ENCODE data around the gene SDCCAG8.

SDCCAG8 gene

GRCh38 chr1:243341074-243341473 is 85.2 kb downstream of the SDCCAG8 start:
- DNase-seq = no peak

DNA sequence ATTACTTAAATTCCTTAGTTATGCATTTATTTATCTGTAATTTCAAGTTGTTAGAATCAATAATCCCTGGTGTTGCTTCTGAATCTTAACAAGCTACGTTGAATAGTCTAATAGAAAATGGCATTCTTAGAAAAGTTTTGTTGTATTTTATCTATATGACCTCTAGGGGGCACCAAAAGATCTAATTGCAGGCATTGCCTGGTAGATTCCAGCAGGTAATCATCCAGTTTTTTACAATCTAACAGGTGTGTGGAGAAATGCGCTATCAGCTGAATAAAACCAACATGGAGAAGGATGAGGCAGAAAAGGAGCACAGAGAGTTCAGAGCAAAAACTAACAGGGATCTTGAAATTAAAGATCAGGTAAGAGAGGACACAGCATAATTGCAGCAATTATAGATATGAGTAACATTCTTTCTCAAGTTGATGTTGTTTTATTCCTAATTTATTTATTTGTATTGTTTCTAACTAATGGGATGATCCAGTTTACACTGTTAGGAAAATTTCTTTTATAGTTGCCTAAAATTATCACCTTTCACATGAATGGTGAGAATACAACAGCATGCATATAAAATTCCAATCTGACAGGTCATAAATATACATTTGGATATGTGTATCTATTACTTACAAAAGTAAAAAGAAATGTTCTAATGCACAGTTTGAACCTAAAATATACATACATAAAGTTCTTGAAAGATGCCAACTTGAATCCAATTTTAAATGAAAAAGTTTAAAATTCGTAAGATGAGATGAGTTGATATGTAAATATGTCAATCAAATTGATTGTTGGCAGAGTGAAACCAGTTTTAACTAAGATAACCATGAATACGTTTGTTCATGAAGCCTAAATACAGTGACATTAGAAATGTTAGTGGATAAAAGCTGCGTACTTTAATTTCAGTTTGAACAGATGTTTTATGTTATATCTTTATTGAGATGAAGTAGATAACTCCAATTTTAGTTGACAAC is 88.4 kb downstream of the SDCCAG8 start:
- peak; percentile 58 for DNase-seq

DNA sequence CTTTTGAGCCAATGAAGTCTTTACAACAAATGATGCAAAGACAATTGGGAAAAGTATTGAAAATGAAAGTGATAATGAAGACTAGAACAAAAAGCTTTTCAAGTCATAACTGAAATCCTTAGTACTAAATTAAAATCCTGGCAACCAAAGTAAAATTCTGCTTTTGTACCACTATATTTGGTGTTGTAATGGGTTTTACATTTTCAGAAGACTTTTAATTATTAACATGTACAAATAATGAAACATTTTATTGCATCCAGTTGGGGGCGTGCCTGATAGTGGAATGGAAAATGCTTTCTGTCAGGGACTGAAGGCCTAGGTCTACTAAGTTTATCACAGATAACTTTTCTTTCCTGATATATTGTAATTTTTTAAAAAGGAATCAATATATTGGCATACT is 89.4 kb downstream of the SDCCAG8 start:
- no peak for DNase-seq

- no peak for DNase-seq
These were observed 90.2 kb downstream of the SDCCAG8 start for GRCh38 chr1:243346016-243346415.

GRCh38 chr1:243346468-243346867 is 90.6 kb downstream of the SDCCAG8 start:
- no peak for DNase-seq

- no peak for DNase-seq
These were observed 92.5 kb downstream of the SDCCAG8 start for GRCh38 chr1:243348331-243348730.

- DNase-seq = no peak
These were observed 93.3 kb downstream of the SDCCAG8 start for GRCh38 chr1:243349128-243349527.

DNA sequence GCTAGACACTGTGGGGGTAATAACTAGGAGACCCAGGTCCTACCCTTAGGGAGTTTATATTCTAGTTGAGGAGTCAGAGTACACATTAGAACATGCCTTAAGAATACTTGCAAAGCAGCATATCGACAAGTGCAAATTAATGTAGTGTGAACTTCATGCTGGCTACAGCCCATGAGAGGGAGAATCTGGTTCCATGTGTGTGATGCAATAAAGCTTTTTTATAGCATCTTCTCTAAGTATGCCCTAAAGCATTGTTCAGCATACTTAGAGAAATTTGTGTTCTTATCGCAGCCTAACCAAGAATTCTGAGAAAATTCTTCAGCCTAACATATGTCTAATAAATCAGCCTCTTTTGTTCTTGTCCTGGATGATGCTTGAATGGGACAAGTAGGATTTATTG is 95.5 kb downstream of the SDCCAG8 start:
- DNase-seq = no peak

GRCh38 chr1:243354511-243355153 is 98.8 kb downstream of the SDCCAG8 start:
- DNase-seq = no peak

- DNase-seq = no peak
These were observed 108.0 kb downstream of the SDCCAG8 start for GRCh38 chr1:243363832-243364231.

DNA sequence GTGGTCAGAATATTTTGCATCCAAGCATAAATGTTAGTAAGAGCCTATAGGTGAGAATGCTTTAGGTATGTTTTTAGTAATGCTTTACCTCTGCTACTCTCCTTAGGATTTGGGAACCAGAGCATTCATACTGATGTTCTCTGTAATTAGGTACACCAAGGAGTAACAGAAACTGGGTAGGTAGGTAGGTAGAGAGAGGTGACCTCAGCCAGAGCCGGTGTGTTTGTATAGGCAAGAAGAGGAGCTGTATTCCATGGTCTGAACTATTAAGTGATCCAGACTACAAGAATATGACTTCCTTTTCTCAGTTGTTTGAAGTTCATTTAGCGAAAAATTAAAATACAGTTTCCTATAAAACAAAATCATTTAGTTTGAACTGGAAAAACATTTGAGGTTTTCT is 108.5 kb downstream of the SDCCAG8 start:
- no peak for DNase-seq

DNA sequence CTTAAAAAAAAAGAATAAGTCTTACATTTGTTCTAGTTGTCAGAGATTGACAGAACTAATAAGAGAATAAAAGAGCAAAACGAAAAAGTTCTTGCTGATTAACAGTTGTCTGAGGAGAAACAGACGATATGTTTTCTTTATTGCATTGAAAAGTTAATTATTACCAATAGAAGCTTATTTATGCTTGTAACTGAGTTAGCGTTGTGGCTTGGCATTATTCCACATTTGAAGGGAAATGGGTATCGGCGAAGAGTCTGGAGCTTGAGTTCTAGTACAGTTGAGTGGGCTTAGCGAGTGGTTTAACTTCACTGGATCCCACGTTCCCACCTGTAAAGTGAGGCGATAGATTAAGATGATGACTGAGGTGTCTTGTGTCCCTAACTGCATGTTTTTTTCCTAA is 109.0 kb downstream of the SDCCAG8 start:
- DNase-seq = no peak

- no peak for DNase-seq
These were observed 111.5 kb downstream of the SDCCAG8 start for GRCh38 chr1:243367314-243367713.

- DNase-seq = no peak
These were observed 118.6 kb downstream of the SDCCAG8 start for GRCh38 chr1:243374412-243374811.

GRCh38 chr1:243375596-243375995 is 119.8 kb downstream of the SDCCAG8 start:
- DNase-seq = no peak

- no peak for DNase-seq
These were observed 122.8 kb downstream of the SDCCAG8 start for GRCh38 chr1:243378669-243379068.

- no peak for DNase-seq
These were observed 123.4 kb downstream of the SDCCAG8 start for GRCh38 chr1:243379208-243379607.

- DNase-seq = no peak
These were observed 123.9 kb downstream of the SDCCAG8 start for GRCh38 chr1:243379706-243380105.

- DNase-seq = no peak
These were observed 132.4 kb downstream of the SDCCAG8 start for GRCh38 chr1:243388276-243388675.

DNA sequence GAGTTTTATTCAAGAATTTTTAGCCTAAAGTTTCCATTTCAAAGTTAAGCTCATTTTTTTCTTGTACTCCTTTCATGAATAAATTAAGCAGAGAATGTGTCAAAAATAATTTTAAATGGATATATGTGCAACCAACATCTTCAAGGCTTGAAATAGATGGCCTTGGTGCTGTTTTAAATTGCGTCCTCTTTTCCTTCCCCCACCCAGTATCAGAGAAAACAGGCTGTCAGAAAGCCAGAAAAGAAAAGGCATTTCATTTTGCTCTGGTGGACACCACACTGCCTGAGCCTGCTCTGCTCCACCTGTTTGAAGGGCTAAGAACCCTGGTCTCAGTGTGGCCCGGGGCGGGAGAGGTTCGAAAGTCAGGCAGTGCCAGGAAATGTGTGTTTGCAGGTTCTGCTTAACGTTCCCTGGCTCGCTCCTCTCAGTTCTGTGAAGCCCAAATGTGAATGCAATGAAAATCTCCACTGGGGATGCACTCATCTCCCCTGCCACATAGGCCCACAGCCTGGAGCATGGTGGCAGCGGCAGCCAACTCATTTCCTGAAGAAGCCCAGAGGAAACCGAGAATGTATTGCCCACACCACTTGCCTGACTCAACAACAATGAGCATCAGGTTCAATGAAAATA is 134.4 kb downstream of the SDCCAG8 start:
- DNase-seq = peak; percentile 55

- DNase-seq = no peak
These were observed 135.5 kb downstream of the SDCCAG8 start for GRCh38 chr1:243391355-243391754.

- DNase-seq = no peak
These were observed 137.3 kb downstream of the SDCCAG8 start for GRCh38 chr1:243393096-243393495.

DNA sequence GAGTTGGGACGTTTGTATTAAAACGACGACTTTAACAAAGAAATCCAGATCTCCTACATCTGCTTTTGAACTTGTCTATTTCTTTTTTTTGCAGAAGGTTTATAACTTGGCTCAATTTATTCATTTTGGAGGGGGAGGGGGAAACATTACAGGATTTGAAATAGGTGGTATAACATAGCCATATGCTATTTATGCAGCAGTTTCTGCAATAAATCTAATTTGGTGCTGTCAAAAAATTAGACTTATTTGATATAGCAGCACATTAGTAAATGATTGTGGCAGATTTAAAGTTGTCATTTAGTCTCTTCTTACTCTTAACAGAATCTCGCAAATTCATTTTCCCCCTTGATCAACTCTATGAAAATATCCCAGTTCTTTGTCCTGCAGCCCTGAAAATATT is 138.2 kb downstream of the SDCCAG8 start:
- DNase-seq = no peak
